Activated CD8-positive, alpha-beta T cell treated with anti-CD3 and anti-CD28 coated beads, Interleukin-2, amount 10 ng/mL, durations not matched to agents 7 days and 5 days (primary cell): ENCODE results near the gene SH3TC2. TPM values are rescaled to one million over a fixed set of nuclear protein-coding genes. Genes with fewer than 3 reads are reported as not detected.

Source experiments
- ATAC-seq: fragments of 150-1000 bp; cut with Tn5 transposase; one replicate; pipeline ENCODE4 v1.10.0; 2021; ENCODE audit warnings: moderate library complexity
- CTCF ChIA-PET: fragments of 350-600 bp; sonication (Branson Sonifier 250); formaldehyde crosslinking; loops from one replicate; lab custom pipeline; 2021; ENCODE audit warnings: antibody characterized with exemption; lab: Charles Lee
- POLR2A ChIA-PET: fragments of 350-600 bp; sonication (Branson Sonifier 250); formaldehyde crosslinking; loops from one replicate; lab custom pipeline; 2021; ENCODE audit warnings: antibody characterized with exemption; lab: Charles Lee
- DNase-seq: peaks from one replicate; pipeline ENCODE4 v3.0.0-alpha.2; 2020
- H3K27ac Mint-ChIP-seq: one replicate; pipeline ENCODE4 v1.8.0; 2021; ENCODE audit warnings: mild to moderate bottlenecking, mixed read lengths
- H3K27me3 Mint-ChIP-seq: one replicate; pipeline ENCODE4 v1.8.0; 2021; ENCODE audit warnings: low read depth, mixed read lengths
- H3K36me3 Mint-ChIP-seq: one replicate; pipeline ENCODE4 v1.8.0; 2021; ENCODE audit warnings: low read depth, mixed read lengths
- H3K4me1 Mint-ChIP-seq: one replicate; pipeline ENCODE4 v1.8.0; 2021; ENCODE audit warnings: low read depth, mixed read lengths
- H3K4me3 Mint-ChIP-seq: one replicate; pipeline ENCODE4 v1.8.0; 2021; ENCODE audit warnings: mild to moderate bottlenecking, mixed read lengths
- H3K9me3 Mint-ChIP-seq: one replicate; pipeline ENCODE4 v1.8.0; 2022; ENCODE audit warnings: mixed read lengths; ENCODE audit not compliant: insufficient read depth
- total RNA-seq, 2 experiments: library from RNA; stranded (reverse); gene quantifications; one replicate each; pipeline ENCODE4 v1.2.3, GENCODE V29; 2021

The SH3TC2 gene
- total RNA-seq, 2 experiments from 2014 or later = not detected

- ChIA-PET CTCF (interaction anchor here (1.6 to 2.4 kb wide), 2 partner anchors 11 to 227 kb away, joined by 5 to 14 read pairs; no protein-coding TSS in a partner anchor), POLR2A (no interaction called here)
- DNase-seq = no peak
- H3K9me3 Mint-ChIP-seq = no peaks in the 10 kb centered on the region
- peaks cover 18% of the 10 kb centered on the region for H3K27me3 Mint-ChIP-seq
- H3K4me1 Mint-ChIP-seq = peaks cover 8% of the 10 kb centered on the region
- H3K36me3 Mint-ChIP-seq = peaks cover 2% of the 10 kb centered on the region
- no peak overlapping the region for H3K27ac Mint-ChIP-seq
- ATAC-seq = no peak
- H3K4me3 Mint-ChIP-seq = no peak overlapping the region
Measured at GRCh38 chr5:148968311-148968710, 94.6 kb downstream of the SH3TC2 start.

- ChIA-PET POLR2A (no interaction called here), CTCF (interaction anchor here (1.2 to 2.4 kb wide), 3 partner anchors 10 to 227 kb away, joined by 3 to 14 read pairs (median 5); no protein-coding TSS in a partner anchor)
- Mint-ChIP-seq H3K36me3 (peaks cover 2% of the 10 kb centered on the region), H3K4me3 (no peak overlapping the region), H3K4me1 (peaks cover 8% of the 10 kb centered on the region), H3K9me3 (no peaks in the 10 kb centered on the region), H3K27ac (no peak overlapping the region), H3K27me3 (peaks cover 16% of the 10 kb centered on the region)
- DNase-seq (no peak), ATAC-seq (no peak)
Measured at GRCh38 chr5:148967783-148968182, 95.1 kb downstream of the SH3TC2 start.

- Mint-ChIP-seq H3K36me3 (peaks cover 2% of the 10 kb centered on the region), H3K4me1 (peaks cover 8% of the 10 kb centered on the region), H3K4me3 (no peak overlapping the region), H3K9me3 (no peaks in the 10 kb centered on the region), H3K27ac (no peak overlapping the region), H3K27me3 (peaks cover 7% of the 10 kb centered on the region)
- no peak for ATAC-seq
- no peak for DNase-seq
- ChIA-PET CTCF (interaction anchor here (1.2 to 2.4 kb wide), 4 partner anchors 9 to 226 kb away, joined by 3 to 14 read pairs (median 4); no protein-coding TSS in a partner anchor), POLR2A (no interaction called here)
Measured at GRCh38 chr5:148966938-148967337, 95.9 kb downstream of the SH3TC2 start.

DNA sequence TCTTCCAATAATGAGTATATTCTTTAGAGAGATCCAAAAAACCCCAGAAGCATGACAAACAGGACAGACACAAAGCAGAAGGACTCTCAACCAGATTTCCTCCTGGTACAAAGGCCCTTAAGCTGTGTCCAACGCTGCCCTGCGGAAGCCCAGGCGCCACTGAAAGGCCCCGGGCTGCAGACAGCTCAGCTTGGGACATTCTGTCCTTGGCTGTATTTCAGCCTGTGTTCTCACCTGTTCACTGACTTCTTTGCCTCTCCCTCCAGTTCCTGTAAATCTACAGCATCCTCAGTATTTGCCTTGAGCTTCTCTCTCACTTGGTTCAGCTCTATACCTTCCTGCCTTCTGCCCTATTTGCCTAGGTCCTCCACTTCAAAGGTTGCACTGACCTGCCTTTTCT lies 96.5 kb downstream of the SH3TC2 start:
- ChIA-PET CTCF (interaction anchor here (1.2 to 2.4 kb wide), 2 partner anchors 9 to 138 kb away, joined by 3 to 14 read pairs; no protein-coding TSS in a partner anchor), POLR2A (no interaction called here)
- no peak overlapping the region for H3K27ac Mint-ChIP-seq
- H3K4me1 Mint-ChIP-seq = peaks cover 8% of the 10 kb centered on the region
- H3K36me3 Mint-ChIP-seq = peaks cover 2% of the 10 kb centered on the region
- no peak overlapping the region for H3K4me3 Mint-ChIP-seq
- H3K9me3 Mint-ChIP-seq = no peaks in the 10 kb centered on the region
- DNase-seq = no peak
- ATAC-seq = no peak
- H3K27me3 Mint-ChIP-seq = peaks cover 6% of the 10 kb centered on the region

GRCh38 chr5:148965511-148966265 lies 97.2 kb downstream of the SH3TC2 start:
- H3K4me1 Mint-ChIP-seq = peaks cover 8% of the 10 kb centered on the region
- H3K36me3 Mint-ChIP-seq = peaks cover 2% of the 10 kb centered on the region
- no peaks in the 10 kb centered on the region for H3K9me3 Mint-ChIP-seq
- no peak overlapping the region for H3K27ac Mint-ChIP-seq
- H3K4me3 Mint-ChIP-seq = no peak overlapping the region
- POLR2A ChIA-PET = no interaction called here
- CTCF ChIA-PET = interaction anchor here (3.1 kb wide), 1 partner anchor 69 kb away, joined by 7 read pairs; no protein-coding TSS in a partner anchor
- no peak for DNase-seq
- H3K27me3 Mint-ChIP-seq = peaks cover 11% of the 10 kb centered on the region
- ATAC-seq = no peak

DNA sequence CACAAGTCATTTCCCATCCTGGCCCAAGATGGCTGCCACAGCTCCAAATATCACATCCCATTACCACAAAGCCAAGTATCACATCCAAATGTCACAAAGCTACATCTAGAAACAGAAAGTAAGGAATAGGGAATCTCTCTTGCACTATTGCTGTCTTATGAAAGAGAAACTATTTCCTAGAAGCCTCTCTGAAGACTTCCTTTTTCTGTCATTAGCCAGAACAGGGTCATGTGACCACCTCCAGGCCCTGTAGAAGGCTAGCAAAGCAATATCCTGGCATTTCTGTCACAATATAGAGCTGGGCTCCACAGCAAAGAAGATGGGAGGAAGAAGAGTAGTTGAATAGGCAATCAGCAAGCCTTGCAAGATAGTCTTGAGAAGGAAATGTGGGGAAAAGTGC lies 99.2 kb downstream of the SH3TC2 start:
- no peak overlapping the region for H3K4me3 Mint-ChIP-seq
- H3K9me3 Mint-ChIP-seq = no peaks in the 10 kb centered on the region
- CTCF ChIA-PET = interaction anchor here (0.8 to 3.1 kb wide), 5 partner anchors 71 to 233 kb away, joined by 4 to 13 read pairs (median 7); no protein-coding TSS in a partner anchor
- ATAC-seq (peak; percentile 57), DNase-seq (no peak)
- peaks cover 11% of the 10 kb centered on the region for H3K27me3 Mint-ChIP-seq
- peaks cover 8% of the 10 kb centered on the region for H3K4me1 Mint-ChIP-seq
- peaks cover 2% of the 10 kb centered on the region for H3K36me3 Mint-ChIP-seq
- no peak overlapping the region for H3K27ac Mint-ChIP-seq
- POLR2A ChIA-PET = no interaction called here

DNA sequence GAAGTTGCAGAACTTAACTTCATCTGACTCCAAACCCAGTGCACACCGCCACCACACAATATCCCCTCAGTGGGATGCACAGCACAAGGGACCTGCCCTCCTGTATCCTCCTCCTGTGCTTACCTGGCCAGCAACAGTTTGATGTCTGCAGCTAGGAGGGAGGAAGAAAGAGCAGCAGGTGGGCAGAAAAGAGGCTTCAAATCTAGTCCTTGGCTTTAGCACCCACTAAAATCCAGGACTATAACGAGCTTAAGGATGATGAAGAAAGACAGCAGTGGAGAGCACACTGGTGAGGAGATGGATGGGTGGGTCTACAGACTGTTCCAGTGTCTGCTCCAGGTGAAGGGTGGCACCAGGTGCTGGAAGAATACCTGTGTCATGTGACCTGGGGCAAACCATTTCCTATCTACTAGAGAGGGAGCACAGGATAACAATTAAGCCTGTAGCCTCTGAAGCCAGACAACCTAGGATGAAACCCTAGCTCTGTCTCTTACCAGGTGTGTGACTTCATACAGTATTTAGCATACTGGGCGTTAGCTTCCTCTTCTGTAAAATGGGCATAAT lies 100.0 kb downstream of the SH3TC2 start:
- DNase-seq = no peak
- Mint-ChIP-seq H3K27ac (no peak overlapping the region), H3K4me3 (no peak overlapping the region), H3K9me3 (no peaks in the 10 kb centered on the region), H3K36me3 (peaks cover 2% of the 10 kb centered on the region), H3K4me1 (peaks cover 8% of the 10 kb centered on the region), H3K27me3 (peaks cover 11% of the 10 kb centered on the region)
- ATAC-seq = no peak
- ChIA-PET POLR2A (no interaction called here), CTCF (interaction anchor here (0.8 to 3.1 kb wide), 7 partner anchors 16 to 232 kb away, joined by 4 to 13 read pairs (median 6); no protein-coding TSS in a partner anchor)

DNA sequence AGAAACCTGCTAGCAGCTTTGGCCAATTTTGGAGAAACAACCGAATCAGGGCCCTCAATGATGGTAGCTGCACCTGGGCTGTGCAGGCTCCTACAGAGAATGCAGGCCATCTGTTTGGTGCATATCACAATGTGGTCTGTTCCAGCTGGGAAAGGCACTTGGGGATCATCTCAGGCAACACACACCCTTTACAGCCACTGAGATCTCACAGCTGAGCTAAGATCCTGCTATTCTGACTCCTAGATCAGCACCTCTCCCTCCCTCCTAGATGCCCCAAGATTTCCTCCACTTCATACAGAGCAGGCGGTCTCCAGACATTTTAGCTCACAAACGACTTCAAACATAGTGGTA lies 100.7 kb downstream of the SH3TC2 start:
- no peak for ATAC-seq
- DNase-seq = no peak
- Mint-ChIP-seq H3K4me3 (no peak overlapping the region), H3K27ac (no peak overlapping the region), H3K4me1 (peaks cover 8% of the 10 kb centered on the region), H3K36me3 (peaks cover 2% of the 10 kb centered on the region), H3K27me3 (peaks cover 9% of the 10 kb centered on the region), H3K9me3 (no peaks in the 10 kb centered on the region)
- ChIA-PET POLR2A (no interaction called here), CTCF (interaction anchor here (1.7 to 2.4 kb wide), 4 partner anchors 35 to 231 kb away, joined by 4 to 13 read pairs (median 8); no protein-coding TSS in a partner anchor)

DNA sequence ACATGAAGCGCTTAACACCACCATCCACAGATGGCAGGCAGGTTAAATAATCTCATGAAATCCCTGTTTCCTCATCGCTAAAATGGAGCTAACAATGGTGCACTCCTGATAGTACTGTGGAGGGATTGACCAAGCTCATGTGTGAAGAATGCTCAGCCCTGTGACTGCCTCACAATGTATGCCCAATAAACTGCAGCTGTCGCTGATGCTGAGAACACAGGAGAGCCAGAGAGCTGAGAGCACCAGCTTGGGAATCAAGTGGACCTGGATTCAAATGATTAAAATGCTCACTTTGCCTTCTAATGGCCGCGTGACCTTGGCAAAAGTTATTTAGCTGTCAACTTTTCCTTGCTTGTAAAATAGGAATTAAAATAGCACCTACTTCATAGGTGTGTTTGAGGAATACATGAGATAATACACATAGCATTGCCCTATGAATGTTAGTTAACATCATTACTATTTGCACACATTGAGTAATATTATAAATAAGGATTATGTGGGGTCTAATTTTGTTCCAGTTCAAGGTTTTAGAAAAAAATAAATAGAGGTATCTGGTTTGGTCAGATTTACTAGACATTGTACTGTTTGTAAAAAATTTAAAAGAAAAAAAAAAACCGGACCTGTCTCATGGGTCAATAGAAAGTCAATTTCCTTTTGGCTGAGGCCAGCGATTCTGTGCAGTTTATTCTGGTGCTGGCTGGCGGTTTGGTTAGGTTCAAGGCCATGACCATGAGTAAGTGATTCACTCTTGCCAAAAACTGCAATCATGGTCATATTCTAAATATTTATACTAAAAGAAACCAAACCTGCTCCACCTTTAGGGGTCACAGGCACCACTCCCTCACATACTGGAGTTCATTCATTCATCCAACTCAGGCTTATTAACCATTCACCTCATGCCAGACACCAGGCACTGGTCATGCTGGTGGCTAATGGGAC lies 101.3 kb downstream of the SH3TC2 start:
- CTCF ChIA-PET = interaction anchor here (1.0 to 6.2 kb wide), 6 partner anchors 36 to 229 kb away, joined by 3 to 88 read pairs (median 4); partner anchors contain the start of gene ADRB2
- Mint-ChIP-seq H3K27me3 (peaks cover 6% of the 10 kb centered on the region), H3K9me3 (no peaks in the 10 kb centered on the region), H3K4me3 (no peak overlapping the region), H3K27ac (no peak overlapping the region), H3K4me1 (peaks cover 8% of the 10 kb centered on the region), H3K36me3 (peaks cover 2% of the 10 kb centered on the region)
- ATAC-seq (no peak), DNase-seq (no peak)
- POLR2A ChIA-PET = no interaction called here

DNA sequence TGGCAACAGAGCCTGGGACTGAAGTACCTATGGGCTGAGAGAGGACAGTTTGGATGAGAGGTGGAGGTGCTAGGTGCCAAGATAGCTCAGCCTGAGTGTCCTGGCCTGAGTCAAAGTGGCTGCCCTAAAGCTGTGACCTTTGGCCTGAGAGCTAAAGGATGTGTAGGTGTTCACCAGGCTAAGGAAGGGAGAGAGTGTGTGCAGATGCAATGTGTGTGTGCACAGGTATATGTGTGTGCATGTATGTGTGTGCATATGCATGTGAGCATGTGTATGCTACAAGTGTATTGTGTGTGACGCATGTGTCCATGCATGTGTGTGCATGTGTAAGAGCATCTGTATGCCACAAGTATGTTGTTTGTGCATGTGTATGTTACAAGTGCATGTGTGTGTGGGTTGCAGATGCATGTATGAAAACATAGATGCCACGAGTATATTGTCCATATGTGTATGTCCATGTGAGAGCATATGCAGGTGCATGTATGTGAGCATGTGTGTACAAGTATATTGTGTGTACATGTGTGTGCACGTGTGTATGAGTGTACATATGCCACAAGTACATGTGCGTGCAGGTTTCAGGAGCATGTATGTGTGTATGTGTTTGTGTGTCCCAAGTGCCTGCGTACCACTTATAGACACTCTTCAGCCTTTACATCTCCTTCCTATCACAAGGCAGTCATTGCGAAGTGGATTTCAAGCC lies 102.6 kb downstream of the SH3TC2 start:
- Mint-ChIP-seq H3K4me3 (no peak overlapping the region), H3K36me3 (peaks cover 2% of the 10 kb centered on the region), H3K27ac (no peak overlapping the region), H3K27me3 (peaks cover 7% of the 10 kb centered on the region), H3K4me1 (peaks cover 8% of the 10 kb centered on the region), H3K9me3 (no peaks in the 10 kb centered on the region)
- no peak for DNase-seq
- ChIA-PET CTCF (interaction anchor here (1.0 to 6.2 kb wide), 6 partner anchors 75 to 228 kb away, joined by 3 to 88 read pairs (median 28); no protein-coding TSS in a partner anchor), POLR2A (no interaction called here)
- ATAC-seq = no peak
